HepG2 (cell line): Measurements from ENCODE around the gene NUP93. TPM values are rescaled to one million over a fixed set of nuclear protein-coding genes. Genes with fewer than 3 reads are reported as not detected.

Source experiments
- ATAC-seq: fragments of 200-7000 bp; cut with Tn5 transposase; 3 replicates; pipeline ENCODE4 v1.9.1; 2020; ENCODE audit warnings: mild to moderate bottlenecking, moderate library complexity
- BruUV-seq: library from RNA; stranded (reverse); fragments of 400-500 nt; replicated peaks from 2 replicates; lab custom pipeline; 2021; lab: Mats Ljungman, UMichigan
- CTCF ChIA-PET: fragments of 300-600 bp; formaldehyde crosslinking; extraction: SDS; loops from one replicate; lab custom pipeline; 2021; ENCODE audit warnings: low total read pairs, inconsistent platforms, low intra/inter-chr PET ratio; lab: Yijun Ruan, JAX
- POLR2A ChIA-PET: fragments of 350-600 bp; sonication (Branson Sonifier 250); formaldehyde crosslinking; loops from one replicate; lab custom pipeline; 2020; ENCODE audit warnings: antibody characterized with exemption, inconsistent platforms; lab: Yijun Ruan, JAX
- DNase-seq: peaks from one replicate; pipeline ENCODE4 v3.0.0-alpha.2; 2015; ENCODE audit warnings: low spot score
- FAIRE-seq: peaks from 3 replicates; lab custom pipeline; 2011; peaks lifted over from hg19 to GRCh38; lab: Jason Lieb, UNC
- H2AFZ ChIP-seq: one replicate; pipeline ENCODE4 v1.6.1; 2011; ENCODE audit warnings: low read length, inconsistent platforms
- H3K27ac ChIP-seq: fragments of 300-600 bp; 3 replicates; pipeline ENCODE4 v1.8.0; 2011; ENCODE audit warnings: mixed run types, mild to moderate bottlenecking, mixed read lengths, low read length, inconsistent platforms; ENCODE audit not compliant: insufficient read depth; ENCODE audit errors: extremely low read length
- H3K27me3 ChIP-seq, 2 experiments: fragments of 200-600 bp in 1 of 2; 2 replicates in 1 of 2; 3 replicates in 1 of 2; pipeline versions ENCODE4 v1.6.0 to v1.8.0; 2011; ENCODE audit warnings: low read length in 2 of 2, mild to moderate bottlenecking in 2 of 2, moderate library complexity in 2 of 2, inconsistent platforms in 1 of 2; ENCODE audit not compliant: insufficient read depth in 2 of 2, control insufficient read depth in 1 of 2
- H3K36me3 ChIP-seq, 2 experiments: fragments of 200-600 bp in 1 of 2; replicated peaks in 1 of 2; 2 replicates in 1 of 2; 3 replicates in 1 of 2; pipeline versions ENCODE4 v1.5.1 to v1.8.0; 2011; ENCODE audit warnings: low read length in 2 of 2, inconsistent platforms in 1 of 2; ENCODE audit not compliant: insufficient read depth in 2 of 2, control insufficient read depth in 1 of 2
- H3K4me1 ChIP-seq: 2 replicates; pipeline ENCODE4 v1.5.1; 2012; ENCODE audit warnings: low read length, inconsistent platforms; ENCODE audit not compliant: insufficient read depth
- H3K4me2 ChIP-seq: 2 replicates; pipeline ENCODE4 v1.6.0; 2011; ENCODE audit warnings: low read depth, low read length, inconsistent platforms
- H3K4me3 ChIP-seq, 3 experiments: fragments of 200-600 bp in 1 of 3; sonication (generic), shearing (Covaris generic) in 1 of 3; replicated peaks in 1 of 3; 2 replicates each; pipeline ENCODE4 v1.5.1; 2011 to 2016; ENCODE audit warnings: low read length in 3 of 3, inconsistent platforms in 2 of 3, low read depth in 2 of 3, mild to moderate bottlenecking in 2 of 3, control low read depth in 1 of 3, mixed read lengths in 1 of 3; ENCODE audit not compliant: insufficient read depth in 1 of 3
- H3K79me2 ChIP-seq: one replicate; pipeline ENCODE4 v1.6.1; 2011; ENCODE audit warnings: low read length, inconsistent platforms; ENCODE audit not compliant: insufficient read depth
- H3K9ac ChIP-seq: 2 replicates; pipeline ENCODE4 v1.6.0; 2011; ENCODE audit warnings: mild to moderate bottlenecking, low read depth, low read length, inconsistent platforms; ENCODE audit not compliant: insufficient read depth
- H3K9me3 ChIP-seq: 2 replicates; pipeline ENCODE4 v1.5.1; 2012; ENCODE audit warnings: mild to moderate bottlenecking, low read length
- H4K20me1 ChIP-seq: 2 replicates; pipeline ENCODE4 v1.6.0; 2011; ENCODE audit warnings: inconsistent platforms, mild to moderate bottlenecking, low read length, moderate library complexity; ENCODE audit not compliant: insufficient read depth
- CEBPB ChIP-seq: IDR thresholded peaks from 2 replicates; pipeline ENCODE4 v1.6.1; 2011; ENCODE audit warnings: low read depth, low read length, improper control_type of control experiment, borderline replicate concordance
- FOSL1 ChIP-seq: sonication (generic); formaldehyde crosslinking; IDR thresholded peaks from 2 replicates; pipeline ENCODE4 v1.9.0; 2021; ENCODE audit warnings: missing genetic modification reagents, borderline replicate concordance
- HMG20A ChIP-seq: IDR thresholded peaks from 2 replicates; pipeline ENCODE4 v1.6.1; 2016; ENCODE audit warnings: borderline replicate concordance
- HNF4G ChIP-seq, 2 experiments: sonication (generic) in 1 of 2; formaldehyde crosslinking in 1 of 2; IDR thresholded peaks; 2 replicates each; pipeline versions ENCODE4 v1.4.0 to v1.6.1; 2011 to 2020; ENCODE audit warnings: borderline replicate concordance in 2 of 2, low read depth in 2 of 2, mild to moderate bottlenecking in 2 of 2, low read length in 1 of 2, missing genetic modification reagents in 1 of 2, moderate library complexity in 1 of 2
- ISX ChIP-seq: sonication (generic); formaldehyde crosslinking; conservative IDR thresholded peaks from 2 replicates; pipeline ENCODE4 v1.5.0; 2020; ENCODE audit warnings: missing genetic modification reagents
- MEF2D ChIP-seq: sonication (generic); formaldehyde crosslinking; IDR thresholded peaks from 2 replicates; pipeline ENCODE4 v1.5.1; 2020; ENCODE audit warnings: mild to moderate bottlenecking, missing genetic modification reagents
- RXRA ChIP-seq: sonication (generic); formaldehyde crosslinking; IDR thresholded peaks from 2 replicates; pipeline ENCODE4 v1.5.1; 2020; ENCODE audit warnings: missing genetic modification reagents
- SALL1 ChIP-seq: sonication (generic); formaldehyde crosslinking; IDR thresholded peaks from 2 replicates; pipeline ENCODE4 v1.8.0; 2022; ENCODE audit warnings: mild to moderate bottlenecking, missing genetic modification reagents
- SOX5 ChIP-seq: IDR thresholded peaks from 2 replicates; pipeline ENCODE4 v1.6.1; 2016; ENCODE audit warnings: borderline replicate concordance
- ZNF10 ChIP-seq: sonication (generic); formaldehyde crosslinking; IDR thresholded peaks from 2 replicates; pipeline ENCODE4 v1.4.0; 2020; ENCODE audit warnings: mild to moderate bottlenecking, low read depth, missing genetic modification reagents, borderline replicate concordance
- ZNF292 ChIP-seq: sonication (generic); formaldehyde crosslinking; IDR thresholded peaks from 2 replicates; pipeline ENCODE4 v1.8.1; 2022; ENCODE audit warnings: mild to moderate bottlenecking, low read depth, missing genetic modification reagents, borderline replicate concordance
- whole genome bisulfite sequencing: methylation state at CpG from one replicate; pipeline ENCODE4 v1.1.6; 2017; ENCODE audit warnings: low lambda C conversion rate; 5-methylcytosine and 5-hydroxymethylcytosine counted together
- in situ Hi-C: cut with HindIII; loops from 2 replicates; pipeline ENCODE4 v1.10.0; 2017; ENCODE audit warnings: low pct_unique_long_range_greater_than_20kb; ENCODE audit not compliant: extremely low pct_ligation_motif_present
- intact Hi-C: fragments of 100-400 bp; cut with micrococcal nuclease; formaldehyde crosslinking; loops from one replicate; pipeline ENCODE4 v1.10.0; 2022; ENCODE audit not compliant: unreplicated experiment
- polyA plus RNA-seq, 8 experiments: library from polyadenylated mRNA; depleted of rRNA in 3 of 8; stranded (reverse) in 7 of 8; unstranded in 1 of 8; fragments of >200 nt; fragmentation: Illumina TruSeq in 4 of 8; extraction: Trizol in 4 of 8; gene quantifications; 2 replicates each; pipeline versions ENCODE4 v1.2.1 to v1.2.3, GENCODE V29; 2011 to 2016; ENCODE audit warnings: low read depth in 4 of 8, missing spikeins in 1 of 8, mixed read lengths in 1 of 8; ENCODE audit not compliant: insufficient read depth in 1 of 8
- total RNA-seq, 5 experiments: library from RNA; depleted of rRNA; stranded (reverse); fragments of >200 nt; fragmentation: Illumina TruSeq; extraction: Trizol; gene quantifications; 2 replicates each; pipeline ENCODE4 v1.2.3, GENCODE V29; 2016; ENCODE audit warnings: low read depth in 1 of 5
- TF ChIP-seq, protein P1 (sequence below): sonication (generic); formaldehyde crosslinking; IDR thresholded peaks from 2 replicates; pipeline ENCODE4 v1.4.0; 2020; ENCODE audit warnings: missing genetic modification reagents, borderline replicate concordance
- TF ChIP-seq, protein P2 (sequence below): IDR thresholded peaks from 2 replicates; pipeline ENCODE4 v1.6.1; 2016; ENCODE audit warnings: missing compliant biosample characterization, missing genetic modification reagents, borderline replicate concordance
- TF ChIP-seq, protein P3 (sequence below): sonication (generic); formaldehyde crosslinking; IDR thresholded peaks from 2 replicates; pipeline ENCODE4 v1.5.0; 2020; ENCODE audit warnings: missing genetic modification reagents

NUP93 gene
- total and polyA plus RNA-seq, 2 of the 13 experiments (the other 11 are each of a cell fraction or from before 2014, with no cell fraction given): 58.5 to 140 TPM

DNA sequence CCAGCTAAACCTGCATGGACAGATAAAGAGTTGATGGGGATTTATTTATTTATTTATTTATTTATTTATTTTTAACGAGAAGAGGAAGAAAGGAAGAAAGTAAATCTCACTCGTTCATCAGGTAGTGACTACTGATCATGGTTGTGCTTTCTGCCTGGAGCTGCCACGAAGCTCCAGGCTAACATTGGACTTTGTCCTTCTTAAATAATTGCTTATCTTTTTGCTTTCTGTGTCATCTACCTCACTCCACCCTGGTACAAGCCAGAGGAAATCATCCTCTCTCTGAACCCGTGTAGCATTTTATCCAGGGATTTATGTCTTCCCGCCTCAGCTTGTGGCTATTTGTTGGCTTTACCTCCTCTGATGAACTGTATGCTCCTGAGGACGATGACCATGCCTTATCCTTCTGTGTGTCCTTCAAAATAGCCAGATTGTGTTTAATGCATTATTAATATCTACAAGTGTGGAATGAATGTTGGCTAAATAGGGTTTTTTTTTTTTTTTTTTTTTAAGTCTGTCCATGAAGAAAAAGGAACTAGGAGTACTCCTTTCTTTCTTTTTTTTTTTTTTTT is 127.0 kb downstream of the NUP93 start:
- no peak overlapping the region for H3K4me3 ChIP-seq
- H3K79me2 ChIP-seq: no peaks in the 10 kb centered on the region
- H3K27ac ChIP-seq: peak overlapping the region; percentile 20
- no peak overlapping the region for H3K9ac ChIP-seq
- BruUV-seq: no TSS peak
- FAIRE-seq (peak; percentile 92), DNase-seq (peak; percentile 83), ATAC-seq (peak; percentile 43)
- no peaks in the 10 kb centered on the region for H3K36me3 ChIP-seq
- in situ Hi-C loops (no loop called here), intact Hi-C loops (no loop called here)
- H3K9me3 ChIP-seq: no peaks in the 10 kb centered on the region
- 6% methylated on average over 6 of the region's 6 CpGs for WGBS
- H3K4me1 ChIP-seq: peaks cover 79% of the 10 kb centered on the region
- ChIA-PET CTCF (interaction anchor here (1.6 kb wide), 1 partner anchor 11 kb away, joined by 6 read pairs; no protein-coding TSS in a partner anchor), POLR2A (interaction anchor here (0.5 to 1.8 kb wide), 5 partner anchors 18 to 91 kb away, joined by 3 to 13 read pairs (median 6); partner anchors contain the start of gene HERPUD1)
- no peak overlapping the region for H2AFZ ChIP-seq
- H3K27me3 ChIP-seq: no peaks in the 10 kb centered on the region
- H3K4me2 ChIP-seq: peak overlapping the region; percentile 34
- no peaks in the 10 kb centered on the region for H4K20me1 ChIP-seq
- TF ChIP-seq, protein P1, sequence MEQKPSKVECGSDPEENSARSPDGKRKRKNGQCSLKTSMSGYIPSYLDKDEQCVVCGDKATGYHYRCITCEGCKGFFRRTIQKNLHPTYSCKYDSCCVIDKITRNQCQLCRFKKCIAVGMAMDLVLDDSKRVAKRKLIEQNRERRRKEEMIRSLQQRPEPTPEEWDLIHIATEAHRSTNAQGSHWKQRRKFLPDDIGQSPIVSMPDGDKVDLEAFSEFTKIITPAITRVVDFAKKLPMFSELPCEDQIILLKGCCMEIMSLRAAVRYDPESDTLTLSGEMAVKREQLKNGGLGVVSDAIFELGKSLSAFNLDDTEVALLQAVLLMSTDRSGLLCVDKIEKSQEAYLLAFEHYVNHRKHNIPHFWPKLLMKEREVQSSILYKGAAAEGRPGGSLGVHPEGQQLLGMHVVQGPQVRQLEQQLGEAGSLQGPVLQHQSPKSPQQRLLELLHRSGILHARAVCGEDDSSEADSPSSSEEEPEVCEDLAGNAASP (CRISPR knock-in tag): peak; percentile 43; the same call in 1 of the 2 replicates
- TF ChIP-seq HMG20A (CRISPR knock-in tag): peak; percentile 49; the same call in 1 of the 2 replicates
- TF ChIP-seq FOSL1 (CRISPR knock-in tag): no peak
- TF ChIP-seq, protein P2, sequence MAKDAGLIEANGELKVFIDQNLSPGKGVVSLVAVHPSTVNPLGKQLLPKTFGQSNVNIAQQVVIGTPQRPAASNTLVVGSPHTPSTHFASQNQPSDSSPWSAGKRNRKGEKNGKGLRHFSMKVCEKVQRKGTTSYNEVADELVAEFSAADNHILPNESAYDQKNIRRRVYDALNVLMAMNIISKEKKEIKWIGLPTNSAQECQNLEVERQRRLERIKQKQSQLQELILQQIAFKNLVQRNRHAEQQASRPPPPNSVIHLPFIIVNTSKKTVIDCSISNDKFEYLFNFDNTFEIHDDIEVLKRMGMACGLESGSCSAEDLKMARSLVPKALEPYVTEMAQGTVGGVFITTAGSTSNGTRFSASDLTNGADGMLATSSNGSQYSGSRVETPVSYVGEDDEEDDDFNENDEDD: peak; percentile 31; the same call in 1 of the 2 replicates
- no peak for TF ChIP-seq RXRA (CRISPR knock-in tag)
- no peak for TF ChIP-seq ZNF10 (CRISPR knock-in tag)
- TF ChIP-seq SALL1 (CRISPR knock-in tag): peak; percentile 60; the same call in 1 of the 2 replicates
- peak; percentile 42; the same call in 1 of the 2 replicates for TF ChIP-seq SOX5 (CRISPR knock-in tag)
- TF ChIP-seq MEF2D (CRISPR knock-in tag): peak; percentile 60; the same call in 1 of the 2 replicates
- peak; percentile 62; the same call in 1 of the 2 replicates for TF ChIP-seq HNF4G (IDR thresholded peaks at IDR 0.05; ENCODE audit: borderline replicate concordance, low read depth, low read length)
- TF ChIP-seq HNF4G (CRISPR knock-in tag; IDR thresholded peaks at IDR 0.05; ENCODE audit: borderline replicate concordance, low read depth): no peak
- TF ChIP-seq ZNF292 (CRISPR knock-in tag): peak; percentile 17; the same call in 1 of the 2 replicates
- no peak for TF ChIP-seq CEBPB
- TF ChIP-seq ISX (CRISPR knock-in tag): no peak
- TF ChIP-seq, protein P3, sequence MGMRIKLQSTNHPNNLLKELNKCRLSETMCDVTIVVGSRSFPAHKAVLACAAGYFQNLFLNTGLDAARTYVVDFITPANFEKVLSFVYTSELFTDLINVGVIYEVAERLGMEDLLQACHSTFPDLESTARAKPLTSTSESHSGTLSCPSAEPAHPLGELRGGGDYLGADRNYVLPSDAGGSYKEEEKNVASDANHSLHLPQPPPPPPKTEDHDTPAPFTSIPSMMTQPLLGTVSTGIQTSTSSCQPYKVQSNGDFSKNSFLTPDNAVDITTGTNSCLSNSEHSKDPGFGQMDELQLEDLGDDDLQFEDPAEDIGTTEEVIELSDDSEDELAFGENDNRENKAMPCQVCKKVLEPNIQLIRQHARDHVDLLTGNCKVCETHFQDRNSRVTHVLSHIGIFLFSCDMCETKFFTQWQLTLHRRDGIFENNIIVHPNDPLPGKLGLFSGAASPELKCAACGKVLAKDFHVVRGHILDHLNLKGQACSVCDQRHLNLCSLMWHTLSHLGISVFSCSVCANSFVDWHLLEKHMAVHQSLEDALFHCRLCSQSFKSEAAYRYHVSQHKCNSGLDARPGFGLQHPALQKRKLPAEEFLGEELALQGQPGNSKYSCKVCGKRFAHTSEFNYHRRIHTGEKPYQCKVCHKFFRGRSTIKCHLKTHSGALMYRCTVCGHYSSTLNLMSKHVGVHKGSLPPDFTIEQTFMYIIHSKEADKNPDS (CRISPR knock-in tag): no peak
